GM12878 (cell line): ENCODE measurements around the gene MTHFD1L. TPM values are rescaled to one million over a fixed set of nuclear protein-coding genes. Genes with fewer than 3 reads are reported as not detected.

Experiments used
- ATAC-seq: fragments of 200-7000 bp; cut with Tn5 transposase; 3 replicates; pipeline ENCODE4 v1.9.1; 2020; ENCODE audit warnings: mild to moderate bottlenecking, moderate library complexity
- BruUV-seq: library from RNA; stranded (reverse); fragments of 400-500 nt; replicated peaks from 2 replicates; lab custom pipeline; 2021; lab: Mats Ljungman, UMichigan
- CTCF ChIA-PET: fragments of 300-600 bp; sonication (Branson Sonifier 250); formaldehyde crosslinking; extraction: SDS; loops from one replicate; lab custom pipeline; 2021; ENCODE audit warnings: inconsistent platforms; lab: Yijun Ruan, JAX
- POLR2A ChIA-PET: fragments of 350-600 bp; formaldehyde crosslinking; extraction: SDS; loops from one replicate; lab custom pipeline; 2021; ENCODE audit warnings: inconsistent platforms; lab: Charles Lee
- RAD21 ChIA-PET: fragments of 300-600 bp; sonication (Branson Sonifier 250); formaldehyde crosslinking; loops from one replicate; lab custom pipeline; 2023; ENCODE audit warnings: antibody characterized with exemption; ENCODE audit not compliant: unreplicated experiment; lab: Charles Lee
- SMC1A ChIA-PET: fragments of 300-600 bp; sonication (Branson Sonifier 250); formaldehyde crosslinking; loops from one replicate; lab custom pipeline; 2023; ENCODE audit not compliant: unreplicated experiment, uncharacterized antibody; lab: Charles Lee
- DNase-seq: peaks from one replicate; pipeline ENCODE4 v3.0.0-alpha.2; 2011; ENCODE audit warnings: low read depth, low spot score
- FAIRE-seq: peaks from 3 replicates; lab custom pipeline; 2011; peaks lifted over from hg19 to GRCh38; lab: Jason Lieb, UNC
- H2AFZ ChIP-seq: 2 replicates; pipeline ENCODE4 v1.6.0; 2011; ENCODE audit warnings: low read depth, low read length, control low read depth; ENCODE audit not compliant: control insufficient read depth
- H3K27ac ChIP-seq: 2 replicates; pipeline ENCODE4 v1.5.1; 2011; ENCODE audit warnings: control low read depth; ENCODE audit not compliant: control insufficient read depth, insufficient read depth
- H3K27me3 ChIP-seq, 2 experiments: replicated peaks in 1 of 2; 2 replicates each; pipeline versions ENCODE4 v1.6.0 to v1.6.1; 2011; ENCODE audit warnings: low read length in 1 of 2; ENCODE audit not compliant: control insufficient read depth in 2 of 2, insufficient read depth in 2 of 2
- H3K36me3 ChIP-seq, 2 experiments: 2 replicates each; pipeline ENCODE4 v1.5.1; 2011; ENCODE audit warnings: low read length in 1 of 2; ENCODE audit not compliant: control insufficient read depth in 2 of 2, insufficient read depth in 2 of 2
- H3K4me1 ChIP-seq: 2 replicates; pipeline ENCODE4 v1.6.1; 2011; ENCODE audit warnings: mild to moderate bottlenecking, low read length, moderate library complexity, mixed read lengths; ENCODE audit not compliant: control insufficient read depth, insufficient read depth
- H3K4me2 ChIP-seq: 2 replicates; pipeline ENCODE4 v1.6.0; 2011; ENCODE audit warnings: control low read depth; ENCODE audit not compliant: control insufficient read depth, insufficient read depth
- H3K4me3 ChIP-seq: fragments of 200-600 bp; sonication (generic); 2 replicates; pipeline ENCODE4 v1.5.1; 2016
- H3K79me2 ChIP-seq: 2 replicates; pipeline ENCODE4 v1.6.0; 2011; ENCODE audit warnings: low read length; ENCODE audit not compliant: control insufficient read depth, insufficient read depth
- H3K9ac ChIP-seq: 2 replicates; pipeline ENCODE4 v1.8.0; 2011; ENCODE audit warnings: low read length, control low read depth, mixed read lengths; ENCODE audit not compliant: control insufficient read depth, insufficient read depth
- H3K9me3 ChIP-seq: replicated peaks from 3 replicates; pipeline ENCODE4 v1.5.1; 2011; ENCODE audit warnings: mild to moderate bottlenecking, low read length; ENCODE audit not compliant: control insufficient read depth, insufficient read depth
- H4K20me1 ChIP-seq: 2 replicates; pipeline ENCODE4 v1.6.0; 2011; ENCODE audit not compliant: control insufficient read depth, insufficient read depth
- BCL3 ChIP-seq: IDR thresholded peaks from 2 replicates; pipeline ENCODE4 v1.6.1; 2011; ENCODE audit warnings: borderline replicate concordance, low read depth, mild to moderate bottlenecking, moderate library complexity, low read length; ENCODE audit not compliant: insufficient read depth, poor library complexity, severe bottlenecking
- LARP7 ChIP-seq: fragments of 450-650 bp; IDR thresholded peaks from 2 replicates; pipeline ENCODE4 v1.6.1; 2017; ENCODE audit warnings: mild to moderate bottlenecking
- NFYB ChIP-seq: IDR thresholded peaks from 2 replicates; pipeline ENCODE4 v1.6.1; 2011; ENCODE audit warnings: low read depth, mild to moderate bottlenecking, low read length, improper control_type of control experiment, moderate library complexity; ENCODE audit not compliant: insufficient read depth
- RUNX3 ChIP-seq: IDR thresholded peaks from 2 replicates; pipeline ENCODE4 v1.6.1; 2012; ENCODE audit warnings: low read length, inconsistent platforms
- WGBS: methylation state at CpG from one replicate; pipeline ENCODE4 v1.1.6; 2016; ENCODE audit warnings: low lambda C conversion rate; ENCODE audit not compliant: insufficient replicate concordance, insufficient coverage; ENCODE audit errors: missing lambda C conversion rate; 5-methylcytosine and 5-hydroxymethylcytosine counted together
- in situ Hi-C: fragments of 300-500 bp; cut with MboI; formaldehyde crosslinking; loops from 9 replicates; pipeline ENCODE4 v1.14.3; 2018; ENCODE audit warnings: mixed read lengths
- intact Hi-C: fragments of 100-400 bp; cut with micrococcal nuclease; formaldehyde crosslinking; loops from one replicate; pipeline ENCODE4 v1.14.2; 2022; ENCODE audit not compliant: unreplicated experiment
- polyA plus RNA-seq, 11 experiments: library from polyadenylated mRNA; depleted of rRNA in 4 of 11; unstranded in 6 of 11; stranded (reverse) in 5 of 11; fragments of >200 nt; fragmentation: Nextera tagmentation in 4 of 11; fragmentation: Illumina TruSeq in 1 of 11; extraction: Ambion mirVana in 4 of 11; extraction: Trizol in 1 of 11; gene quantifications; 1 replicate in 1 of 11; 2 replicates in 10 of 11; pipeline versions ENCODE4 v1.2.1 to v1.2.3, GENCODE V29; 2011 to 2016; ENCODE audit warnings: inconsistent platforms in 2 of 11, missing spikeins in 2 of 11, low read depth in 1 of 11
- total RNA-seq, 4 experiments: library from RNA; depleted of rRNA in 3 of 4; stranded (reverse); fragments of >200 nt in 3 of 4; fragmentation: Illumina TruSeq in 1 of 4; extraction: Trizol in 1 of 4; gene quantifications; 2 replicates each; pipeline versions ENCODE4 v1.2.1 to v1.2.3, GENCODE V29; 2013 to 2021
- TF ChIP-seq, protein P1 (sequence below): fragments of 450-650 bp; IDR thresholded peaks from 2 replicates; pipeline ENCODE4 v1.6.1; 2017; ENCODE audit warnings: mild to moderate bottlenecking, low read depth, inconsistent platforms; ENCODE audit not compliant: poor library complexity, severe bottlenecking
- TF ChIP-seq, protein P2 (sequence below): fragments of 450-650 bp; formaldehyde crosslinking; IDR thresholded peaks from 2 replicates; pipeline ENCODE4 v1.4.0; 2022; ENCODE audit warnings: mild to moderate bottlenecking, moderate library complexity

The MTHFD1L gene
- total and polyA plus RNA-seq, 10 of the 15 experiments (the other 5 are each of a cell fraction or from before 2014, with no cell fraction given): 11.7 to 75.5 (median 28.8) TPM

DNA sequence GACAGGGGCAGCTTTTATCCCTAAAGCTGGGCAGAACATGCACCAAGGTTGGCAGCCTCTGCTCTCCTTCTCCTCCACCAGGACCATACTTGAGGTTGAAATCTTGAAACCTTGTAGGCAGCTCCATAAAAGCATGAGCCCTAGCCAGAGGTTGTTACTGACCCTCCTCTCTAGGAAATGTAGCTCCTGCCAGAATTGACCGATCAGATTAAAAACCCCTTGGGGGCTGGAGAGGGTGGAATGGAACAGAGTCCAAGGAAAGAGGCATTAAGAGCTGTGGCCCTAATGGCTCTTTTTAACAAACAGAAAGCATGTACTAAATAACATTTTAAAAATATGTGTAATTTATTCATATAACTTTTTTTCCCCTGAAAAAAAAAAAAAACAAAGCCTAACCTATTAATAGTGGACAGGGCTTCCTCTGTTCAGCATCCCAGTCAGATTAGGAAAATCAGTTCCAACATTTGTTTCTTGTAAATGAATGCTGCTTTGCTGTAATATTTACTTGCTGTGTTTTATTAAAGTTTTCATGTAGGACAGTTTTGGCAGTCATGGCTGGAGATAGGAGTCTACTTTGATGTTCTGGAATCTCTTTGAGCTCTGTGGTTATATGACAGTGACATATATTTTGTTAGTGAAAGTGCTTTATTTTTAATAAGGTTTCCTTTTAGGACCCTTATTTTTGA, 41.3 kb downstream of the MTHFD1L start:
- no TSS peak for BruUV-seq
- Histone ChIP-seq H3K36me3 (peaks cover 0 to 10% of the 10 kb centered on the region in 2 experiments; a peak in 2 of 4 replicates), H2AFZ (no peak overlapping the region), H3K4me2 (no peak overlapping the region), H3K27me3 (no peaks in the 10 kb centered on the region), H3K79me2 (no peaks in the 10 kb centered on the region), H3K9ac (no peak overlapping the region), H3K4me1 (no peaks in the 10 kb centered on the region), H4K20me1 (no peaks in the 10 kb centered on the region), H3K9me3 (no peaks in the 10 kb centered on the region; the same call in 2 of the 3 replicates), H3K27ac (no peak overlapping the region), H3K4me3 (no peak overlapping the region)
- ChIA-PET CTCF (interaction anchor here (1.1 kb wide), 1 partner anchor 15 kb away, joined by 5 read pairs; no protein-coding TSS in a partner anchor), POLR2A (no interaction called here), SMC1A (interaction anchor here (0.8 kb wide), 1 partner anchor 15 kb away, joined by 3 read pairs; no protein-coding TSS in a partner anchor), RAD21 (no interaction called here)
- ATAC-seq (no peak), DNase-seq (no peak), FAIRE-seq (no peak)
- intact Hi-C loops: no loop called here
- in situ Hi-C loops: no loop called here
- WGBS: 100% methylated on average over 1 of the region's 1 CpG
- TF ChIP-seq LARP7: no peak
- no peak for TF ChIP-seq RUNX3
- TF ChIP-seq, protein P1, sequence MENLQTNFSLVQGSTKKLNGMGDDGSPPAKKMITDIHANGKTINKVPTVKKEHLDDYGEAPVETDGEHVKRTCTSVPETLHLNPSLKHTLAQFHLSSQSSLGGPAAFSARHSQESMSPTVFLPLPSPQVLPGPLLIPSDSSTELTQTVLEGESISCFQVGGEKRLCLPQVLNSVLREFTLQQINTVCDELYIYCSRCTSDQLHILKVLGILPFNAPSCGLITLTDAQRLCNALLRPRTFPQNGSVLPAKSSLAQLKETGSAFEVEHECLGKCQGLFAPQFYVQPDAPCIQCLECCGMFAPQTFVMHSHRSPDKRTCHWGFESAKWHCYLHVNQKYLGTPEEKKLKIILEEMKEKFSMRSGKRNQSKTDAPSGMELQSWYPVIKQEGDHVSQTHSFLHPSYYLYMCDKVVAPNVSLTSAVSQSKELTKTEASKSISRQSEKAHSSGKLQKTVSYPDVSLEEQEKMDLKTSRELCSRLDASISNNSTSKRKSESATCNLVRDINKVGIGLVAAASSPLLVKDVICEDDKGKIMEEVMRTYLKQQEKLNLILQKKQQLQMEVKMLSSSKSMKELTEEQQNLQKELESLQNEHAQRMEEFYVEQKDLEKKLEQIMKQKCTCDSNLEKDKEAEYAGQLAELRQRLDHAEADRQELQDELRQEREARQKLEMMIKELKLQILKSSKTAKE: no peak
- TF ChIP-seq, protein P2, sequence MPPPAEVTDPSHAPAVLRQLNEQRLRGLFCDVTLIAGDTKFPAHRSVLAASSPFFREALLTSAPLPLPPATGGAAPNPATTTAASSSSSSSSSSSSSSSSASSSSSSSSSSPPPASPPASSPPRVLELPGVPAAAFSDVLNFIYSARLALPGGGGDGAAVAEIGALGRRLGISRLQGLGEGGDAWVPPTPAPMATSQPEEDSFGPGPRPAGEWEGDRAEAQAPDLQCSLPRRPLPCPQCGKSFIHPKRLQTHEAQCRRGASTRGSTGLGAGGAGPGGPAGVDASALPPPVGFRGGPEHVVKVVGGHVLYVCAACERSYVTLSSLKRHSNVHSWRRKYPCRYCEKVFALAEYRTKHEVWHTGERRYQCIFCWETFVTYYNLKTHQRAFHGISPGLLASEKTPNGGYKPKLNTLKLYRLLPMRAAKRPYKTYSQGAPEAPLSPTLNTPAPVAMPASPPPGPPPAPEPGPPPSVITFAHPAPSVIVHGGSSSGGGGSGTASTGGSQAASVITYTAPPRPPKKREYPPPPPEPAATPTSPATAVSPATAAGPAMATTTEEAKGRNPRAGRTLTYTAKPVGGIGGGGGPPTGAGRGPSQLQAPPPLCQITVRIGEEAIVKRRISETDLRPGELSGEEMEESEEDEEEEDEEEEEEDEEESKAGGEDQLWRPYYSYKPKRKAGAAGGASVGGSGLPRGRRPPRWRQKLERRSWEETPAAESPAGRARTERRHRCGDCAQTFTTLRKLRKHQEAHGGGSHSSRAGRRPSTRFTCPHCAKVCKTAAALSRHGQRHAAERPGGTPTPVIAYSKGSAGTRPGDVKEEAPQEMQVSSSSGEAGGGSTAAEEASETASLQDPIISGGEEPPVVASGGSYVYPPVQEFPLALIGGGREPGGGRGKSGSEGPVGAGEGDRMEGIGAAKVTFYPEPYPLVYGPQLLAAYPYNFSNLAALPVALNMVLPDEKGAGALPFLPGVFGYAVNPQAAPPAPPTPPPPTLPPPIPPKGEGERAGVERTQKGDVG (CRISPR knock-in tag): no peak
- TF ChIP-seq NFYB: no peak
- no peak for TF ChIP-seq BCL3
